GM19452 (cell line): ENCODE results near the gene POLE3.
"Not testable (repeated sequence)": the region's sequence is repeated elsewhere in the genome, so short reads cannot be mapped to it uniquely, and the experiment has no call there.

Source experiments
- ATAC-seq: cut with Tn5 transposase; IDR thresholded peaks from one replicate; pipeline ENCODE4 v1.9.1; 2021; ENCODE audit not compliant: unreplicated experiment

POLE3 gene

GRCh38 chr9:113406353-113406752 is 4.1 kb downstream of the POLE3 start:
- ATAC-seq, result not testable (repeated sequence)

GRCh38 chr9:113403646-113404045 is 6.8 kb downstream of the POLE3 start:
- ATAC-seq, result no peak

- peak; percentile 99 for ATAC-seq
Observed at GRCh38 chr9:113401027-113401792, 9.3 kb downstream of the POLE3 start, which contains the start of gene ALAD. ALAD (minus strand) TSS chr9:113401284; CDS start chr9:113393559, 7,725 bp downstream.

- no peak for ATAC-seq
Observed at GRCh38 chr9:113399646-113400200, 10.8 kb downstream of the POLE3 start.

- no peak for ATAC-seq
Observed at GRCh38 chr9:113398796-113399195, 11.7 kb downstream of the POLE3 start.

GRCh38 chr9:113397203-113397631 is 13.3 kb downstream of the POLE3 start:
- ATAC-seq, result no peak

GRCh38 chr9:113395000-113395861 is 15.2 kb downstream of the POLE3 start:
- no peak for ATAC-seq

- ATAC-seq, result no peak
Observed at GRCh38 chr9:113393281-113393680, 17.2 kb downstream of the POLE3 start.

- ATAC-seq, result no peak
Observed at GRCh38 chr9:113391917-113392316, 18.6 kb downstream of the POLE3 start.

GRCh38 chr9:113390192-113390960 is 20.1 kb downstream of the POLE3 start:
- no peak for ATAC-seq

GRCh38 chr9:113389451-113389850 is 21.0 kb downstream of the POLE3 start:
- ATAC-seq, result no peak

GRCh38 chr9:113388833-113389232 is 21.6 kb downstream of the POLE3 start:
- ATAC-seq, result no peak

- ATAC-seq, result no peak
Observed at GRCh38 chr9:113387560-113388230, 22.8 kb downstream of the POLE3 start.

- ATAC-seq, result no peak
Observed at GRCh38 chr9:113386571-113387393, 23.7 kb downstream of the POLE3 start.

GRCh38 chr9:113381909-113382411 is 28.5 kb downstream of the POLE3 start:
- no peak for ATAC-seq

- not testable (repeated sequence) for ATAC-seq
Observed at GRCh38 chr9:113381441-113381840, 29.0 kb downstream of the POLE3 start.

GRCh38 chr9:113380869-113381378 is 29.6 kb downstream of the POLE3 start:
- peak; percentile 56 for ATAC-seq

- not testable (repeated sequence) for ATAC-seq
Observed at GRCh38 chr9:113379829-113380210, 30.7 kb downstream of the POLE3 start.
